A673 (cell line): ENCODE measurements around the gene TCHP. TPM values are rescaled to one million over a fixed set of nuclear protein-coding genes. Genes with fewer than 3 reads are reported as not detected.
"Not testable (repeated sequence)": the region's sequence is repeated elsewhere in the genome, so short reads cannot be mapped to it uniquely, and the experiment has no call there.

Experiments used
- BruUV-seq: library from RNA; stranded (reverse); fragments of 400-500 nt; replicated peaks from 2 replicates; lab custom pipeline; 2021; lab: Mats Ljungman, UMichigan
- CTCF ChIA-PET: fragments of 300-600 bp; sonication (Branson Sonifier 250); formaldehyde crosslinking; loops from one replicate; lab custom pipeline; 2022; ENCODE audit warnings: antibody characterized with exemption; lab: Charles Lee
- POLR2A ChIA-PET: fragments of 300-600 bp; sonication (Branson Sonifier 250); formaldehyde crosslinking; loops from one replicate; lab custom pipeline; 2022; ENCODE audit warnings: antibody characterized with exemption; ENCODE audit not compliant: low non-redundant PET; lab: Charles Lee
- DNase-seq: peaks from one replicate; pipeline ENCODE4 v3.0.0-alpha.2; 2015; ENCODE audit warnings: low spot score
- H3K27ac ChIP-seq: fragments of 200-600 bp; sonication (generic); 2 replicates; pipeline ENCODE4 v1.5.1; 2016; ENCODE audit warnings: mixed run types, low read depth, mild to moderate bottlenecking, mixed read lengths, antibody characterized with exemption, low read length; ENCODE audit not compliant: poor library complexity, severe bottlenecking
- H3K27me3 ChIP-seq: fragments of 200-600 bp; sonication (generic); replicated peaks from 2 replicates; pipeline ENCODE4 v1.6.1; 2017; ENCODE audit warnings: mixed run types, low read depth, mild to moderate bottlenecking, mixed read lengths, antibody characterized with exemption, low read length; ENCODE audit not compliant: insufficient read depth, poor library complexity
- H3K36me3 ChIP-seq: fragments of 200-600 bp; sonication (generic); 2 replicates; pipeline ENCODE4 v1.6.1; 2016; ENCODE audit warnings: mixed run types, mild to moderate bottlenecking, mixed read lengths, antibody characterized with exemption, low read length; ENCODE audit not compliant: insufficient read depth, poor library complexity, severe bottlenecking
- H3K4me1 ChIP-seq: fragments of 200-600 bp; sonication (generic); 2 replicates; pipeline ENCODE4 v1.6.1; 2017; ENCODE audit warnings: mixed run types, mild to moderate bottlenecking, mixed read lengths, antibody characterized with exemption, low read length; ENCODE audit not compliant: insufficient read depth, poor library complexity, severe bottlenecking
- H3K4me3 ChIP-seq: fragments of 200-600 bp; sonication (generic); 2 replicates; pipeline ENCODE4 v1.5.1; 2016; ENCODE audit warnings: low read depth, mixed run types, mild to moderate bottlenecking, mixed read lengths, low read length; ENCODE audit not compliant: poor library complexity, severe bottlenecking
- H3K9me3 ChIP-seq: fragments of 200-600 bp; sonication (generic); 2 replicates; pipeline ENCODE4 v1.6.1; 2016; ENCODE audit warnings: mixed run types, low read depth, mild to moderate bottlenecking, mixed read lengths, antibody characterized with exemption, low read length; ENCODE audit not compliant: poor library complexity, severe bottlenecking
- CTCF ChIP-seq: fragments of 300-800, 200-600 bp; sonication (generic); conservative IDR thresholded peaks from 2 replicates; pipeline ENCODE4 v1.5.1; 2017; ENCODE audit warnings: low read depth, mild to moderate bottlenecking, antibody characterized with exemption, low read length, moderate library complexity, mixed read lengths
- EZH2 ChIP-seq: fragments of 200-600 bp; sonication (generic); IDR thresholded peaks from 2 replicates; pipeline ENCODE4 v1.6.1; 2017; ENCODE audit warnings: borderline replicate concordance, low read depth, mild to moderate bottlenecking, mixed read lengths, antibody characterized with exemption, low read length; ENCODE audit not compliant: poor library complexity, severe bottlenecking
- intact Hi-C: fragments of 100-400 bp; cut with micrococcal nuclease; formaldehyde crosslinking; loops from one replicate; pipeline ENCODE4 v1.10.0; 2022; ENCODE audit not compliant: unreplicated experiment
- total RNA-seq: library from RNA; stranded (reverse); gene quantifications from 2 replicates; pipeline ENCODE4 v1.2.3, GENCODE V29; 2021

The TCHP gene
- total RNA-seq, 1 experiment from 2014 or later = 40.4 TPM

- intact Hi-C loops = no loop called here
- H3K4me1 ChIP-seq = peaks cover 7% of the 10 kb centered on the region
- no peaks in the 10 kb centered on the region for H3K36me3 ChIP-seq
- H3K9me3 ChIP-seq = no peaks in the 10 kb centered on the region
- BruUV-seq = no TSS peak
- TF ChIP-seq EZH2 (no peak), CTCF (no peak)
- ChIA-PET POLR2A (no interaction called here), CTCF (no interaction called here)
- no peak overlapping the region for H3K27ac ChIP-seq
- no peak for DNase-seq
- H3K27me3 ChIP-seq = peaks cover 4% of the 10 kb centered on the region
- H3K4me3 ChIP-seq = no peak overlapping the region
These were observed 14.5 kb upstream of the TCHP start for GRCh38 chr12:109885616-109886015.

GRCh38 chr12:109888179-109889020 lies 11.7 kb upstream of the TCHP start:
- Histone ChIP-seq H3K36me3 (no peaks in the 10 kb centered on the region), H3K4me1 (peaks cover 7% of the 10 kb centered on the region), H3K27ac (no peak overlapping the region), H3K4me3 (no peak overlapping the region), H3K9me3 (no peaks in the 10 kb centered on the region), H3K27me3 (peaks cover 4% of the 10 kb centered on the region)
- no peak for TF ChIP-seq CTCF
- TF ChIP-seq EZH2 = no peak
- ChIA-PET CTCF (interaction anchor here (0.7 kb wide), 2 partner anchors 148 to 562 kb away, joined by 3 to 5 read pairs; partner anchors contain the start of gene ARPC3), POLR2A (no interaction called here)
- intact Hi-C loops = no loop called here
- DNase-seq = no peak
- BruUV-seq = no TSS peak

- TF ChIP-seq CTCF (no peak), EZH2 (no peak)
- no peak for DNase-seq
- Histone ChIP-seq H3K9me3 (no peaks in the 10 kb centered on the region), H3K4me3 (no peak overlapping the region), H3K27ac (no peak overlapping the region), H3K36me3 (no peaks in the 10 kb centered on the region), H3K27me3 (no peaks in the 10 kb centered on the region), H3K4me1 (peaks cover 7% of the 10 kb centered on the region)
- BruUV-seq = no TSS peak
- CTCF ChIA-PET = interaction anchor here (0.6 kb wide), 1 partner anchor 86 kb away, joined by 3 read pairs; no protein-coding TSS in a partner anchor
- POLR2A ChIA-PET = no interaction called here
- intact Hi-C loops = no loop called here
These were observed 9.4 kb upstream of the TCHP start for GRCh38 chr12:109890620-109891170.

- CTCF ChIA-PET, H3K4me3 ChIP-seq, BruUV-seq: not testable (repeated sequence)
These were observed 8.3 kb upstream of the TCHP start for GRCh38 chr12:109891731-109892130.

More at GRCh38 chr12:109891731-109892130, 8.3 kb upstream of the TCHP start:
- intact Hi-C loops, H3K9me3 ChIP-seq, DNase-seq, H3K27ac ChIP-seq, H3K36me3 ChIP-seq, POLR2A ChIA-PET, H3K27me3 ChIP-seq, H3K4me1 ChIP-seq: not testable (repeated sequence)
